MCF 10A (cell line): ENCODE measurements around the gene GNB1. TPM values are rescaled to one million over a fixed set of nuclear protein-coding genes. Genes with fewer than 3 reads are reported as not detected.
"Not testable (repeated sequence)": the region's sequence is repeated elsewhere in the genome, so short reads cannot be mapped to it uniquely, and the experiment has no call there.

Experiments used
- BruUV-seq: library from RNA; stranded (reverse); fragments of 400-500 nt; replicated peaks from 2 replicates; lab custom pipeline; 2021; lab: Mats Ljungman, UMichigan
- CTCF ChIA-PET: fragments of 300-600 bp; sonication (Branson Sonifier 250); formaldehyde crosslinking; extraction: SDS; loops from one replicate; lab custom pipeline; 2021; ENCODE audit warnings: antibody characterized with exemption, inconsistent platforms; lab: Yijun Ruan, JAX
- POLR2A ChIA-PET: fragments of 300-600, 350-650 bp; sonication (Branson Sonifier 250); formaldehyde crosslinking; extraction: SDS; loops from one replicate; lab custom pipeline; 2020; ENCODE audit warnings: antibody characterized with exemption, inconsistent platforms; lab: Yijun Ruan, JAX
- DNase-seq: peaks from one replicate; pipeline ENCODE4 v3.0.0-alpha.2; 2018; ENCODE audit not compliant: unreplicated experiment
- H3K27ac Mint-ChIP-seq: one replicate; pipeline ENCODE4 v1.8.0; 2022; ENCODE audit warnings: mild to moderate bottlenecking, low read depth, mixed read lengths; ENCODE audit not compliant: unreplicated experiment
- H3K27me3 Mint-ChIP-seq: one replicate; pipeline ENCODE4 v1.8.0; 2022; ENCODE audit warnings: mixed read lengths; ENCODE audit not compliant: insufficient read depth, unreplicated experiment
- H3K36me3 Mint-ChIP-seq: one replicate; pipeline ENCODE4 v1.8.0; 2022; ENCODE audit warnings: mild to moderate bottlenecking, moderate library complexity, mixed read lengths; ENCODE audit not compliant: insufficient read depth, unreplicated experiment
- H3K4me1 Mint-ChIP-seq: one replicate; pipeline ENCODE4 v1.8.0; 2022; ENCODE audit warnings: mixed read lengths; ENCODE audit not compliant: insufficient read depth, unreplicated experiment
- H3K4me3 Mint-ChIP-seq: one replicate; pipeline ENCODE4 v1.8.0; 2022; ENCODE audit warnings: mild to moderate bottlenecking, moderate library complexity, mixed read lengths; ENCODE audit not compliant: unreplicated experiment
- H3K9me3 Mint-ChIP-seq: one replicate; pipeline ENCODE4 v1.8.0; 2022; ENCODE audit warnings: mixed read lengths; ENCODE audit not compliant: unreplicated experiment
- intact Hi-C: fragments of 100-400 bp; cut with micrococcal nuclease; formaldehyde crosslinking; loops from 2 replicates; pipeline ENCODE4 v1.14.1; 2022
- total RNA-seq: library from RNA; stranded (reverse); gene quantifications from 2 replicates; pipeline ENCODE4 v1.2.3, GENCODE V29; 2022
- TF ChIP-seq, protein P1 (sequence below): fragments of 200-600 bp; IDR thresholded peaks from one replicate; pipeline ENCODE4 v1.8.0; 2022; ENCODE audit warnings: antibody characterized with exemption, mild to moderate bottlenecking; ENCODE audit not compliant: unreplicated experiment

GNB1 gene
- total RNA-seq, 1 experiment from 2014 or later: 430 TPM

DNA sequence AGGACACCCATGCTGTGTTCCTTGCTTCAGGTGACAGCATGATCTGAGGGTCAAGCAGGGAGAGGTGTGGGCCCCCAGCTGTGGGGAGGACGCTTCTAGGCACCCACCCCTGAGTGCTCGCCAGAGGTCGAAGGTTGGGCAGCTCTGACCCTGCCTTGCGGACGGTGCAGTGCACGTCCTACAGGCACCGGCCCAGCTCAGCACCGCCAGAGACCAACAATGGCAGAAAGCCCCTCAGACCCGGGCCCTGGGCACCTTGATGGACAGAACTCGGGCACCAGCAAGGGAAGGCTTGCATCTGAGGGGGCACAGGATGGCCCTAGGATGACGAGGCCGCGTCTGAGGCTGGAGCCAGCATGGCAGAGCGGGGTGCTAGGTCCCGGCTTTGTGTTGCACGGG lies 137.3 kb downstream of the GNB1 start:
- peaks cover 59% of the 10 kb centered on the region for H3K36me3 Mint-ChIP-seq
- DNase-seq: no peak
- ChIA-PET POLR2A (no interaction called here), CTCF (no interaction called here)
- BruUV-seq: no TSS peak
- intact Hi-C loops: no loop called here
- H3K27ac Mint-ChIP-seq: no peak overlapping the region
- peaks cover 9% of the 10 kb centered on the region for H3K4me1 Mint-ChIP-seq
- H3K9me3 Mint-ChIP-seq: no peaks in the 10 kb centered on the region
- TF ChIP-seq, protein P1, sequence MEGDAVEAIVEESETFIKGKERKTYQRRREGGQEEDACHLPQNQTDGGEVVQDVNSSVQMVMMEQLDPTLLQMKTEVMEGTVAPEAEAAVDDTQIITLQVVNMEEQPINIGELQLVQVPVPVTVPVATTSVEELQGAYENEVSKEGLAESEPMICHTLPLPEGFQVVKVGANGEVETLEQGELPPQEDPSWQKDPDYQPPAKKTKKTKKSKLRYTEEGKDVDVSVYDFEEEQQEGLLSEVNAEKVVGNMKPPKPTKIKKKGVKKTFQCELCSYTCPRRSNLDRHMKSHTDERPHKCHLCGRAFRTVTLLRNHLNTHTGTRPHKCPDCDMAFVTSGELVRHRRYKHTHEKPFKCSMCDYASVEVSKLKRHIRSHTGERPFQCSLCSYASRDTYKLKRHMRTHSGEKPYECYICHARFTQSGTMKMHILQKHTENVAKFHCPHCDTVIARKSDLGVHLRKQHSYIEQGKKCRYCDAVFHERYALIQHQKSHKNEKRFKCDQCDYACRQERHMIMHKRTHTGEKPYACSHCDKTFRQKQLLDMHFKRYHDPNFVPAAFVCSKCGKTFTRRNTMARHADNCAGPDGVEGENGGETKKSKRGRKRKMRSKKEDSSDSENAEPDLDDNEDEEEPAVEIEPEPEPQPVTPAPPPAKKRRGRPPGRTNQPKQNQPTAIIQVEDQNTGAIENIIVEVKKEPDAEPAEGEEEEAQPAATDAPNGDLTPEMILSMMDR: no peak
- H3K4me3 Mint-ChIP-seq: no peak overlapping the region
- no peaks in the 10 kb centered on the region for H3K27me3 Mint-ChIP-seq

DNA sequence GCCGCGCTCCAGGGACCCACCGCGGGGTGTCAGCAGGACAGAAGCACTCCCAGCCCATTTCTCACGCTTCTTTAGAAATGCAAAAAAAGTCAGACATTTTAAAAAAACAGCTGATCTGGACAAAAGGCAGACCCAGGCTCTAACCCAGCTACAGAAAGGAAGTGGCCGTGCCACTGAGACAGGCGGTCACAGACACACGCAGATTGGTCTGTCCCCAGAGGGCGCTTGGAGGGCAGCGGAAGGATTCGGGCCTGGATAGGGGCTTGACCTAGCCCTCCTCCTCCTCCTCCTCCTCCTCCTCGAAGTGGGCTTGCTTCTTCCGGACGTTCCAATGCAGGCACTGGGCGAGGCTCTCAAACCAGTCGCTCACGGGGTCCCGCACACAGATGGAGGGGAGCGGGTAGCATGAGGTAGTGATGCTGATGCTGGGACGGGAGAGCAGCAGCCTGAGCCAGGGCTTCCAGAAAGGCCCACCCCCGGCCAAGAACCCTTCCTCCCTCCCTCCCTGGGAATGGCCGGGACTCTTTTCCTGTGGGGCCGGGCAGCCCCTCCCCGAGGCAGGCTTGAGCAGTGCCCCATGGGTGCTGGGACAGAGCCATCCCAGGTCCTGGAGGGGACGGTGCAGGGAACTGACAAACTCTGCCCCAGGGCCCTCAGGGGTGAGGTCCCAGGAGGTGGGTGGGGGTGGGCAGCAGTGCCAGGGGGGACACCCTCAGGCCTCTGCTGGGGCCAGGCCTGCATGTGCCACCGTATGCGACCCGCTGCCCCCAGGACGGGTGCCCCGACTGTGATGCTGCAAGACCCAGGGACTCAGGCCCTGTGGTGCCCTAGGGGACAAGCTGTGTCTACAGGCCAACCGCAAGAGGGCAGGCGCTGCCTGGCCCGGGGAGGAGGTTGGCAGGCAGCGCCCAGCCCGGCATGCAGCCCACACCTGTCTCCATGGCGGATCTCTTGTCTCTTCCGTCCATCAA lies 138.0 kb downstream of the GNB1 start:
- CTCF ChIA-PET: no interaction called here
- intact Hi-C loops: no loop called here
- no peaks in the 10 kb centered on the region for H3K27me3 Mint-ChIP-seq
- no peak overlapping the region for H3K4me3 Mint-ChIP-seq
- DNase-seq: no peak
- peaks cover 52% of the 10 kb centered on the region for H3K36me3 Mint-ChIP-seq
- POLR2A ChIA-PET: no interaction called here
- no peak overlapping the region for H3K27ac Mint-ChIP-seq
- peaks cover 2% of the 10 kb centered on the region for H3K4me1 Mint-ChIP-seq
- no TSS peak for BruUV-seq
- TF ChIP-seq, protein P1: no peak
- no peaks in the 10 kb centered on the region for H3K9me3 Mint-ChIP-seq

DNA sequence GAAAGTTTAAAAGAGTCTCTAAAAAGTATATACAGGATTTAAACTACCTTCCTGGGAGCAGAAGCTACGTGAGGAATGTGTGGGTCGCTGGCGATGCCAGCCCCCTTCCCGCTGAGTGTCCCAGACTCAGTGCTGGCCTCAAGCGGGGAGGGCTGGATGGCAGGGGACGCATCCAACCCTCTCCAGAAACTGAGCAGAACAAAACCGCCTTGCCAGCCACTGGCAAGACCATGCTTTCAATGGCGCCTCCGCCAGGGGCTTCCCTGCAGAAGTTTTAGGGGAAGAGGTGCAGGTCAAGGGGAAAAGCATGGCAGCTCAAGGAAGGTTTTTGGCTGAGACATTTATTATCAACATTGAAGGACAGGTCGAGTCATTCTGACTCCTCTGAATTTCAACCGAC lies 138.7 kb downstream of the GNB1 start:
- DNase-seq: no peak
- no peaks in the 10 kb centered on the region for H3K27me3 Mint-ChIP-seq
- no peaks in the 10 kb centered on the region for H3K4me1 Mint-ChIP-seq
- ChIA-PET POLR2A (no interaction called here), CTCF (no interaction called here)
- H3K36me3 Mint-ChIP-seq: peaks cover 45% of the 10 kb centered on the region
- intact Hi-C loops: no loop called here
- BruUV-seq: no TSS peak
- no peaks in the 10 kb centered on the region for H3K9me3 Mint-ChIP-seq
- no peak overlapping the region for H3K27ac Mint-ChIP-seq
- TF ChIP-seq, protein P1: no peak
- no peak overlapping the region for H3K4me3 Mint-ChIP-seq

DNA sequence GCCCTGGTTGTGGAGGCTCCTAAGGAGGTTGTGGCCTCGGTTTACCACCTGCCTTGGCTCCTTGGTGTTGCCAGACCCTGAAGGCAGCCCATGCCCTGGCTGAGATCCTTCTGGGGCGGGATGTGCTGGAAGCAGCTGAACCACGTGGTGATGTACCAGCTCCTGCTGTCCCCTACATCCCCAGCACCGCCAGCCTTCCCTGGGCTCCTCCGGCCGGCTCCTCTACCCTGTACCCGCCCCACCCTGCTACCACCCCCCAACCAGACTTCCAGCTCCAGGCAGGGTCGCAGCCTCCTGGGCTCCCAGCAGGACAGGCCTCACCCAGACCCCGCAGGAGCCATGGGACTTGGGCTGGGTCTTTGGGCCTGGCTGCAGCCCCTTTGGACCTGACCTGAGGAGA lies 140.9 kb downstream of the GNB1 start:
- H3K27ac Mint-ChIP-seq, H3K27me3 Mint-ChIP-seq, BruUV-seq, CTCF ChIA-PET, H3K9me3 Mint-ChIP-seq, intact Hi-C loops, POLR2A ChIA-PET, H3K4me1 Mint-ChIP-seq, H3K4me3 Mint-ChIP-seq, DNase-seq: not testable (repeated sequence)
- peaks cover 26% of the 10 kb centered on the region for H3K36me3 Mint-ChIP-seq
